RCC 7860 (cell line): ENCODE results near the gene FBXL17.

Source experiments
- DNase-seq: peaks from one replicate; pipeline ENCODE4 v3.0.0-alpha.2; 2015; ENCODE audit warnings: low spot score
- FAIRE-seq: peaks from 2 replicates; lab custom pipeline; 2012; peaks lifted over from hg19 to GRCh38; lab: Jason Lieb, UNC

Gene FBXL17

DNA sequence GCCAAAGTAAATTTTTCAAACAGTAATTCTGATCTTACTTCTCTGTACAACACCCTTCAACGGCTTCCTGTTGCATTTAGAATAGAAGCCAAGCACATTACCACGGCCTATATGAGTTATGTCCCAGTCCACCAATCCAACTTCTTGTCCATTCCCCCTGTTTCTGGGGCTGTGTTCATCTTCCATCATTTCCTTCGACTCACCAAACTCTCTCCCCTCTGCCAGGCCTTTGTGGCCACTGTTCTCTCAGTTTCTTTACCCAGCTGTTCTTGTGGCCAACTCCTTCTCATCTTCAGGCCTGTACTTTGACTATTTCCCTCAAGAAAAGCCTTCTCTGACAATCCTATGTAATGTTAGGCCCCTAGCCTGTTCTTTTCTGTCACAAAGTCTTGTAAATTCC is 451.8 kb downstream of the FBXL17 start:
- DNase-seq (no peak), FAIRE-seq (no peak)

DNA sequence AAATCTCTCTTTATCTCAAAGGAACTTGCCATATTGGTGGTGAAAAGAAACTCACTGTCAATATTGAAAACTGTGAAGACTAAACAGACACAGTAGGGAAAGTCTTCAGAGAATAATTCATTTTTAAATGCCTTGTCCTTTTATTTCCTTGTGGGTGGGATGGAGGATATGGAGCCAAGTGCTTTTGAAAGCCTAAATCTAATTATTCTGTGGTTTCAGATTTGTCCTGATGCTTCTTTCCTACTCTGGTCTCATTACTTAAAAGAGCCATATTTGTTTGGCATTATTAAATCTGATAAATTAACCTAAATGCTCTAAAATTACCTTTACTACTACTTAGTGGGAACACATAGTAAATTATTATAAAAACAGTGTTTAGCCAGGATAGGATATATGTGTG is 452.8 kb downstream of the FBXL17 start:
- DNase-seq (no peak), FAIRE-seq (no peak)

DNA sequence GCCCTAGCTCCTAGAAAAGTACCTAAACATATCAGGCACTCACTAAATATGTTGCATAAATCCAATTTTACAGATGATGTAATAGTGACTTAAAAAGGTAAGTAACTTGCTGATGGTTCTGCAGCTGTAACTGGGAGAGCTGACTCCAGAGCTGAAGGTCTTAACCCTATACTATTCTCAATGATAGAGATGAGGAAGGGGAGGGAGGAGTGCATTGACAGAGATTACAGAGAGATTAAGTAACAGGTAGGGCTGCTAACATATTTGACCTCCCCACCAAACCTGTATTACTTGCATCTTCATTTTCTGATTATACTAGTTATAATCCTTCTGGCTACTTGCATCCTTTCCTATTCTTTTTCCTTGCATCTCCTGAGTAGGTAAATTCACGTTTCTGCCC is 455.8 kb downstream of the FBXL17 start:
- no peak for FAIRE-seq
- DNase-seq, result no peak

DNA sequence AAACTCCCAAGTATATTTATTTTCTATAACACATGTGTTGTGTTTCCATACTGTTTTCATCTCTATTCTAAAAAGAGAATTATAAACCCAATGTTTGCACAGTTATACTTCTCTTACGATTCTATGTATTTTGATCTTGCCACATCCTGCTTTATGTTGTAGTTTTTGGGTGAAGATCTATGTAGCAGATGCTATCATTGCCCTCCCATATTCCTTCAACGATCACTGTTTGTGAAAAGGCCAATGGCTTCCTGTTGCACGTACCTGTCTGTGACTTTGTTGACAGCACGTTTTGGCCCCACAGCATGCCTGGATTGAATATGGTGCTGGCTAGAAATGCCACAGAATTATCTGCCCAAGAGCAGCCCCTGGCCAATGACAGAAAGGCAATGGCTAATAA is 456.7 kb downstream of the FBXL17 start:
- DNase-seq (no peak), FAIRE-seq (no peak)

DNA sequence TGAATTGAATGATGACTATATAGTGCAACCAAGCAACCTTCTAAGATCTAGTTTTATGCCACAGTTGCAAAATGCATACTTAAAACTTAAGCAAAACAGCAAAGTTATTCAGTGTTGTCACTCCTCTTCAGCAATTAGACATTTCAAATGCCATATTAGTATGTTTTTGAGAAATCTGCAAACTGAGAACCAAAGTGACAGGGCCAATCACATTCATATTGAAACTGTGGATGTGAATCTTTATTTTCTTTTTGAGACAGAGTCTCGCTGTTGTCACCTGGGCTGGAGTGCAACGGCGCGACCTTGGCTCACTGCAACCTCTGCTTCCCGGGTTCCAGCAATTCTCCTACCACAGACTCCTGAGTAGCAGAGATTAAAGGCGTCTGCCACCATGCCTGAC is 461.9 kb downstream of the FBXL17 start:
- FAIRE-seq (no peak), DNase-seq (no peak)

DNA sequence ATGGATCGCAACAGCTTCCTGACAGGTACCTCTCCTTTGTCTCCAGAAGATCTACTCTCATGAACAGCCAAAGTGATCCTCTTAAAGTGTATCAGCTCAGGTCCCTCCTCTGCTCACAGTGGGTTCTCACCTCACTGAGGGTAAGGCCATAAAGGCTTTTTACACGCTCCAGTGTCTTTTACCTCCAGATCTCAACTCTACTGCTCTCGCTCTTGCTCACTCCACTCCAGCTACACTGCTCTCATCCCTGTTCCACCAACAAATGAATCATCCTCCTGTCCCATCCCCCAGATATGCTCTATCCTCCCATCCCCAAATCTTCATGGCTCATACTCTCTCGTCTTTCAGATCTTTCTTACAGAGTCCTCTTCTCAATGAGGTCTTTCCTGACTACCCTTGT is 462.5 kb downstream of the FBXL17 start:
- DNase-seq, result no peak
- no peak for FAIRE-seq

DNA sequence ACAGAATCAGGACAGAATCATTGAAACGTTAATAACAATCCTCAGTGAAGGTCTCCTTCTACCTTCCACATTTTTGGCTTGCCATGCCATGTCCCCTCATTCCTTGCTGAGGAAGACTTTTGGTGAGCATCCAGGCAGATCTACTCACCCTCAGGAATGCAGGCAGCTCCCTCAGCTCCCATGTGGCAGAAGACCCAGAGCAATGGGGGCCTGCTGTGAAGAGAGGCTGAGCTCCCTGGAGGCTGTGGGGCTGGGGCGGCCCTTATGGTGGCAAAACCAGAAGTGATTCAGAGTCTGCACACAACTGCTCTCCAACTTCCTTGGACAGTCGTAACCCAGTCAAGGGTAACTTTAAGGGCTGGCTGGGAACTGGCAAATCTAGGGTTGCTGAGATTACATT is 463.9 kb downstream of the FBXL17 start:
- DNase-seq, result no peak
- FAIRE-seq, result no peak

DNA sequence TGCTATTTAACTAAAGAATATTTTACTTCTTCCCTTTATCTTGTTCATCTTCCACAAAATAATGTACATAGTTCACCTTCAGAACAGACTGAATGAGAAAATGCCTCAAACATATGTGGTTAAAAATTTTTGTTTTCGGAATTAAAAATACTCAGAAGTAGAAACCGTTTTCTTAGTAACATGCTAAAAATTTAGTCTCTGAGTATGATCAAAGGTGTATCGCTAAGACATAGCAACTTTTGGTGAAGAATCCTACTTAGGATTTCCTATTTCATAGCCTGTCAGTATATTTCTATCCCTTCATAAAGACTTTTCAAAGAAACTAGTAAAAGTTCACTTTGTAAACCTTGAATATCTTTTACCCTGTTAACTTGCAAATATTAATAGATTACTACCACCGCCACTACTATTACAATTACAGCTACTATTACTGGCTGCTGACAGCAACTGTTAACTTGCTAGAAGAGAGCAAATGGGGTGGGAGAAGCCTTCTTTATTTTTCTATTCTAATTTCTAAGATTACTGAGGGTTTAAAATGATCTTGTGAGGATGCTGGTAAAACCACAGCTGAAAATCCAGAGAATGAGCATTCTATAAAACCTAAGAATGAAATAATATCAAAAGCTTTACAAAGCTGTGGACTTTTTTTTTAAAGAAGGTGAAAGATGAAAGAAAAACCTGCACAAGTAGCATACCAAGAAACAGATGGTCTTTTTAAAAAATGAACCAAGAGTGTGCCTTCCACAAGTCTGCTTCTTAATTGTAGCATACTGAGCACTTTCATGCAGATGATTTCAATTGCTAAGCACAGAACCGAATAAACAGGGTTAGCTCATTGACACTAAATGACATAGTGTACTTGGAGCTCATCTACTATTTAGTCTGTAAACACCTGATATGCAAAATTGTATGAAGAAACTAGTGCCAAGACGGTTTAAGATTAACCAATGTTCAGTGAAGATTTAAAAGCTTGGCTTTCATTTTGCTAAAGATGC is 464.9 kb downstream of the FBXL17 start:
- no peak for DNase-seq
- no peak for FAIRE-seq

DNA sequence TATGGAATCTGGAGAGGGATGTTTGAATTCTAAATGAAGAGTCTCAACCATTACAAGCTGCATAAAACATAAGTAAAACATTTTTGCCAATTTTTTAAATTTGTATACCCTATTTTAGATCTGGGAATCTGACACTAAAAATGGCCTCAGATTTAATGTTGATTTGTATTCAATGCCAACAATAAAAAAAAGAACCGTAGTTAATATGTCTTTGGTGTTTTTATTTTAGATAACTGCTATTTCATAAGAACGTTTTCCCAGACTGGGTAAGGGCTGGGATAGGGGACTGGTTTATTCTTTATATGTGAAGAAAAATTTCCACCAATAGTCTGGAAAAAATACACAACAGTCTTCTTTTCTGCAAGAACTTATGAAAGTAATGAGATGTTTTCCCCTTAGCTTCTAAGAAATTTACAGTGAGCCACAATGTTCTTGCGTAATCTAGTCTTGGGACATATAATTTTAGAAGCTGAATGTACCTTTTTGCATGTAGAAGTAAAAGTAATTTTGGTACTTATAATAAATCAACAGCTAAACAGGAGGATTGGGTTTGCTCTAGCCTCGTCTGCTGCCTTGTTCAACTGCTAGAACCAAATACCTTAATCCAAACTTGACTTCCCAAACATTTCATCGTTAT is 466.6 kb downstream of the FBXL17 start:
- DNase-seq, result no peak
- FAIRE-seq, result no peak

DNA sequence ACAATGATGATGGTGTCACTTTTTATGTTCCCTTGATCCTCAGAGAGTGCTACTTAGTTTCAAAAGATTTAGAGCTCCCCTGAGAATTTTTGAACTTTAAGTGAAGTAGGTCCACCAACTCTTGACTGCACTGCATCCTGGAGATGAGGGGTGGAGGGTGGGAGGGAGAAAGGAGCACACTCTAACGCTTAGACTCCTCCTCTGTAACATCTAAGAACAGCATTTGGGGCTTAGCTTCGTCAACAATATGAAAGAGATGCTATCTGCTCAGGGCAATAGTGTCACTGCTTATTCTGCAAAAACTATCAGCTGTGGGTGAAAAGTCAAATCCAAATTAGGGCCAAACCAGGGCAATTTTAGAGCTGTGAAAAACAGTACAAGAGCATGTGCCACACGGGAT is 468.4 kb downstream of the FBXL17 start:
- FAIRE-seq, result no peak
- DNase-seq, result no peak

DNA sequence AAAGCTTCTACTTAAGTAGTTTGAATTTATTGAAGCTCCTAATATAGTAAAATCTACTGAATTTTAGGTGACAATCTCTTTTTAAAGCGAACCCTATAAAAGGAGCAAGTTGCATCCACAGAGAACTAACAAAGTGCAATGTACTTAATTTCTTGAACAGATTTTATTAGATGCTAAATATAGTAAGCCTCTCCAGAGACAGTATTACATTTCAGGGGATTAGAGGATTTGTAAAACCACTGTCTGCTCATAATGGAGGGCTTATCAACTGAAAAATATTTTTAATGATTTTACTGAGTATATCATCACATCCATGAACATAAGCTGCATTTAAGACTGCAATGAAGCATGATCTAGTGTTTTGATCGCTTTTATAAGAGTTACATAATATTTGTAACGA is 481.2 kb downstream of the FBXL17 start:
- FAIRE-seq, result no peak
- no peak for DNase-seq

DNA sequence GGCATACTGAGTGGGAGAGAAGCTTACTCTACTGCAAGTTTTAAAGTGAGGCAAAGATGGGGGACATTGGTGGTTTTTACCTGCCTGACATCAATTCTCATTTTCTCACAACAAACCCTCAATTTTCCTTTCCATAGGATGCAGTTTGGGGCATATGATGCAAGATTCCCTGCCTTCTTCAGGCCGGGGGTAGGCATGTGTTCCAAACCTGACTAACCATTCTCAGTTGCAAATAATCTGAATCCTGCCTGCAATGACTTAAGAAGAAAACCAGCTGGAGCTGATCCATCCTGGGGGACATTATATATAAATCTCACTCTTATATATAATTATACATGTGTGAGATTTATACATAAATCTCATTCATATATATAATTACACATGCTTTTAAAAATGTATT is 487.5 kb downstream of the FBXL17 start:
- no peak for FAIRE-seq
- DNase-seq, result no peak

DNA sequence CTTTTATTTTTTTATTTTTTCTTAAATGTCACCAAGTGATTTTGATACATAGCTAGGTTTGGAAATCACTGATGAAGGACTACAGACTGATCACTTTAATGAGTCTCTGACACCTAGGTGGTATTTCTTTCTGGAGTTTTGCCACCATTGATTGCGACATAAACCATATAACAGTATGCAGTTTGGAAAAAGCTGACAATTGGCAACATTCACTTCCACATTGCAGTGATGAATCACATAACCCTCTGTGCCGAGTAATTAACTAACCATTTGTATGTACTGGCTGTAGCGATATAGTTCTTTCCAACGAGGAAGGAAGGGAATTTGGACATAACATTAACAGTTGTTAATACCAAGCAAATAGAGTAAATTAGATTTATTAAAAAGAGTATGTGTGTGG is 488.3 kb downstream of the FBXL17 start:
- peak; percentile 7 for FAIRE-seq

DNA sequence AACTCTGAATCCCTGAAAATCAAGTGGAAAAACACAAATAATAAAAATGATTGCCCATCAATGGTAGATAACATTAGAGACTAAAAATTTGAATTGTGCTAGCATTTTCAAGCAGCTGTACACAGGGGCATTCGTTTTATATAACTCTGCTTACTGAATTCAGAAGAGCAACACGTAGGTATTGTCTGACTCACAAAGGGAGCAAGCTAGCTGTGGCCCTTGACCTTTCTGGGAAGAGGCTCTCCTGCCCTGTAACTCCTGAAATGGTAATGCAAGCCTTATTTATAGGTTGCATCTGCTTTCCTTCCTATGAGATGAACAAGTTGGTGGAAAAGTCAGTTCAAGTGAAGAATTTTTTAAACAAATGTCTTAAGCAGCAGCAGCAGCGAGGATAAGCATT is 492.5 kb downstream of the FBXL17 start:
- FAIRE-seq (no peak), DNase-seq (no peak)

More for the DNA sequence above, 488.3 kb downstream of the FBXL17 start:
- DNase-seq, result no peak

DNA sequence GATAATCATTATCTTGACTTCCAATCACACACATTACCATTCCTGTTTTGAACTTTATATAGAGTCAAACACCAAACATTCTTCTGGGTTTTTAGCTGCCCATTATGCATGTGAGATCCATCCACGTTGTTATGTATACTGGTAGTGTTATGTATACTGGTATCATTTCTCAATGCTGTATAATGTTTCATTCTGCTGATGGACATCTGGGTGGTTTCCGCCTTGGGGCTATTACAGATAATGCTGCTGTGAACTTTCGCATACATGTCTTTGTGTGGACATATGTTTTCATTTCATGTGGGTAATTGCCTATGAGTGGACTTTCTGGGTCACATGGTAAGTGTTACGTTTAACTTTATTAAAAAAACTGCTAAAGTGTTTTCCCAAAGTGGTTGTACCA is 493.4 kb downstream of the FBXL17 start:
- FAIRE-seq (no peak), DNase-seq (no peak)

DNA sequence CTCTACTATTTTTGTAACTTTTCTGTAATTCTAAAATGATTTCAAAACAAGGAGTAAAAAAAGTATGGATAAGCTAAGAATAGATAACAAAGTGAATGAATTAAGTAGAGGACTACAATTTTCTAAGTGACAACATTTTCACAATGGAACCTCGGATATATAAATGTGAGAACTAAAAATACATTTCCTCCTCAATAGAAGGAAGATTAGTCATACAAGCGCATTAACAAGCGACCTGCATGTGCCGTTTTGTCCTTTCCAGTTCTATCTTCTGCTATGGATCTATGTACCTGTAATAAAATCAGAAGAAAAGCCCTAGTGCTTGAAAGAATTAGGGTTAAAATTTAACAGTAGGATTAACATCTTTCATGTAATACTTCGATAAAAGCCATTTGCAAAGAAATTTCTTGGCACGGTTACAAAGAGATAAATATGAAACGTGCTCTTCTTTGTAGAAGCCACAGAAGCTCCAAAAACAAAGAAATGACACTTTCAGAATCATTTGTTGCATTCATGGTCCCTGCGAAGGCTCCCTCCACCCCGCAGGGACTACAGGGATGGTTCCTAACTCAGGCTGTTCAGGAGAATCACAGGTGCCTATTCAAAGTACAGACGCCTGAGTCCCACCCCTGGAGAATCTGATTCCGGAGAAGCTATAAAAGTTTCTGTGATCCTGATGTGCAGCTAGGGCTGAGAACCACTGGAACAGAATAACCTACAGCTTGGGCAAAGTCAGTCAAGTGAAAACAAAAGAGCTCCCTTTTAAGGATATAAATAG is 494.5 kb downstream of the FBXL17 start:
- DNase-seq, result no peak
- no peak for FAIRE-seq

DNA sequence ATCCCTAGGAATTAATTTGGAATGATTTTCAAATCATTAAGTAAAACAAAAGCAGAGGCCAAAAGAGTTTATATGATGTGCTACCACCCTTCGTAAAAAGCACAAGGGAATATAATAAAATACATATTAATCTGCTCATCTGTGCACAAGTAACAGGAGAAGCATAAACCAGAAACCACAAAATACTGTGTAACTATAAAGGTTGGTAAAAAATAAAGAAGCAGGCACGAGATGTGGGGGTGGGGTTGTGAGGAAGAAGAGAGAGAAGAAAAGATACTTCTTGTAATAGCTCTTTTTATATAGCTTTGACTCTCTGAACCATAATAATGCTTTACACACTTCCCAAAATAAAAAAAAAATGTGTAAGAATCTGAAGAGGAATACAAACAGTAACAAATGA is 496.3 kb downstream of the FBXL17 start:
- no peak for DNase-seq
- no peak for FAIRE-seq

DNA sequence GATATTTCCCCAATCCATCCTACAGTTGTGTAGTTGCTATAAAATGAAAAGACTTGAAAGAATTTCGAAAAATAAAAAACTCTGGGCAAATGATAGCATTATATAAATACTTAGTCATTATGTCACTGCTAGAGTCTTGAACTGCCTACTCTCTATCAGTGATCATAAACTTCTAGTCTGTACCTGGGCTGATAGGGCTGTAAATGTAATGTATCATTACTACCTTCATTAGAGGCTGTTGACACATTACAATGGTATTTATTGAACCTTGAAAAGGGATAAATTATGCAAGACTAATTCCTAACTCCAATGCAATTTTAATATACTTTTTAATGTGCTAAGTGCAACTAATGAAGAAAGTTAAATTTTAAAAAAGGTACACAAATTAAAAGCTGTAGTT is 497.0 kb downstream of the FBXL17 start:
- no peak for FAIRE-seq

DNA sequence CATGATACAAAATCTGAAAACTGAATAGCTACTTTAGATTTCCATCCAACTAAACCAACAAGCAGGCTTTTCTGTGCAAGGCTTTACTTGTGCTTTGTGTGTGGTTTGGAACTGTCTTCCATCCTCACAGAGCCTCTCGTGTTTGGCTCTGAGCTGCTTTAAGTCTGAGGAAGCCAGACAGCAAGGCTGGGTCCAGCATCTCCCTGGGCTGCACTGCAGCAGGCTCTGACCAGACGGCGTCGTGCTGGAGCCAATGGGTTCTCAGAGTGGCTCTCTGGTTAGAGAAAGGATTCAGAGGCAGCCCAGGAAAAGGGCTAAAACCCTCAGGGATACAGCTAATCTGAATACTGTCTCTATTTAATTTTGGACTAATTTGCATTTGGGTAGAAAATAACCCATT is 503.2 kb downstream of the FBXL17 start:
- DNase-seq (no peak), FAIRE-seq (no peak)

More for the DNA sequence above, 497.0 kb downstream of the FBXL17 start:
- DNase-seq, result no peak

DNA sequence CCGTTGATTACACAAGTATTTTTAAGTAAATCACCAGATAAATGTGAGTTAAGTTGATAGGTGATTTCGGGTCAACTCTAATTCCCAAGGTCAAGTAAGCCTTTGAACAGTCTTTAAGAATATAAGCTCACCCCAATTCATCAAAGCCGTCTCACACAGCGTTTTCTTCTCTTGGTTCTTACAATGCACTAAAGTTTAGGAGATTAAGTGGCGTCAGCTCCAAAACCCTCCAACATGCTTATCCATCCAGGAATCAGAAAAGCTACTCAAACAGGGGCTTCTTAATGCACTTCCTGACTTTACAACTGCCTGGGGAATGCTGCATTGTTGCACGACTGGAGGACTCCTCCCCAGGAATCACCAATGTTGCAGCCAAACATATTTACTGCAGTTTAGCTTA is 505.0 kb downstream of the FBXL17 start:
- DNase-seq (no peak), FAIRE-seq (no peak)

DNA sequence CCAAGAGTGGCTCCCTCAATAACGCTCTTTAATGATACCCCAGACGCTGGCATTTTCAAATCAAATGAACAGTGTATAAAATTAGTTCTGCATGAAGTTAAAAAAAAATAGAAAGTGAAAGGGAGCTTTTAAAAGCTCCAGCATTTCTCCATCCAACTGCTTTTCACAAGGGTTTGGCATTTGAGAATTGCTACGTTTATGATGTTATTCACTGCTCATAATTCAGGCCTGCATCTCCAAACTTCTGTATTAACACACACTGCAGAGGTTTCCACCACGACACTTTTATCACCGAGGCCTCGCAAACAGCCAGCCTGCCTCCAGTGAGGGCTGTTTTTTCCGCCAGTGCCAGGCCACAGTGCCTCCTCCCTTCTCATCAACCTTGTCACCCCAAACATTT is 505.6 kb downstream of the FBXL17 start:
- FAIRE-seq, result no peak
- no peak for DNase-seq

DNA sequence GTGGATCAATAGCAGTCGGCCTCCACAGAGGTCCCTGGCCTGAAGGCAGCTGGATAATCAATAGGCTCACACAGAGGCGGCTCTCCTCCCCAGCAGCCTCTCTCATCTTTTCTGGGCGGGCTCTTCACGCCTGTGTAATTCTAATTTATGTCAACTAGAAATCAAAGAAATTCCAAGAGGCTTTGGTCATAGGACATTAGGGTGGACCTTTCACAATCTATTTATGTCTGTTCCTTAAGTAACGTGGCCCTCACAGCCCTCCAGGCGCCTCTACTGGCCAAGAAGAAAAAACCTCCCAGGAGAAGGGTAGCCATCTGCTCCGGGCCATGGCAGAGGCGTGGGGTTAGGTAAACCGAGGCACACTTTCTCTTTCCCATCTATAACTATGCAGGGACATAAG is 506.1 kb downstream of the FBXL17 start:
- no peak for FAIRE-seq
- peak; percentile 73 for DNase-seq
